ENCODE data around the gene ARFGAP2. TPM values are rescaled to one million over a fixed set of nuclear protein-coding genes. Genes with fewer than 3 reads are reported as not detected.
A peak's percentile ranks its signal among the peaks of the same experiment; 100 is the strongest.

ARFGAP2 gene
- total and polyA plus RNA-seq, 2 of the 8 experiments (the other 6 are each of a cell fraction or from before 2014, with no cell fraction given), result 50.2 to 64.0 TPM

DNA sequence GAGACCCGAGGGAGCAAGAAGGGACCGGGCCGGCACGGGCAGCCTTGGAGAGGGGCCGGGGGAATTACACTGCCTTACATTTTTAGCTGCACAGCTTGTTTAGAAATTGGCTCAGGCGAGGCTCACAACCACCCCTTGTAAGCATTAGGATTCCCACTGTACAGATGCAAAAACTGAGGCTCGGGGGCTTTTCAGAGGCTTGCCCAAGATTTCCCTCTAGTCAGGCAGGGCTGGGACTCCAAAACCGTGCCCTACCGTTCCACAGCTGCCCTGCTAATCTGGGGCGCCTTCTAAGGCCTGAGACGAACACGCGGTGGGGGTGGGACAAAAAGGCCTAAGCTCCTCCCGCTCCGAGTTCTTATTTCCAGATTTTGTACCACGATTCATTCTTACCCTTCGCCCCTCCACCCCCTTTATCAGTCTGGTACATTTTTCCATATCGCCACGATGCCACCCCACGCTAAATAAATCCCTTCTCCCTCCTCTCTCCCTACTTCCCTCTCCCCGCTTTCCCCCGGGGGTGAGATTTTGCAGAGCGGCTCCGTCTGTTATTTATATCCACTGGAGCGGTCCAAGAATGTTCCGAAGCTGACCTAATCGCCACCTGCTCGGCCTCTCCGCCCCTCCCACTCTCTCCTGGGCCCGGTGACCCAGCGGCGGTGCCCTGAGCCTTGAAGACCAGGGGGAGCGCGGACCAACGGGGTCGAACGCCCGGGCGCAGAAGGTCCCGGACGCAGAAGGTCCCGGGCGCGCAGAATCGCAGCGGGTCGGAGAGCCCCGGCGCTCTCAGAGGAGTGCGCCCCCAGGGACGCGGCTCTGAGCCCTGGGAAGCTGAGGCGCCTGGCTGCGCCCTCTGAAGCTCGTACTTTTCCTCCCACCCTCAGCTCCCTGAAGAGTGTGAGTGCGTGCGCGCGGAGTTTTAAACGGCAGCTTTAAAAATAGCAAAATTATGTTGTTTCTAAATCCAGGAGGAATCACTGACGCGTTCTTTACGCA lies 10.3 kb upstream of the ARFGAP2 start (continued):
- TF ChIP-seq, protein P1, sequence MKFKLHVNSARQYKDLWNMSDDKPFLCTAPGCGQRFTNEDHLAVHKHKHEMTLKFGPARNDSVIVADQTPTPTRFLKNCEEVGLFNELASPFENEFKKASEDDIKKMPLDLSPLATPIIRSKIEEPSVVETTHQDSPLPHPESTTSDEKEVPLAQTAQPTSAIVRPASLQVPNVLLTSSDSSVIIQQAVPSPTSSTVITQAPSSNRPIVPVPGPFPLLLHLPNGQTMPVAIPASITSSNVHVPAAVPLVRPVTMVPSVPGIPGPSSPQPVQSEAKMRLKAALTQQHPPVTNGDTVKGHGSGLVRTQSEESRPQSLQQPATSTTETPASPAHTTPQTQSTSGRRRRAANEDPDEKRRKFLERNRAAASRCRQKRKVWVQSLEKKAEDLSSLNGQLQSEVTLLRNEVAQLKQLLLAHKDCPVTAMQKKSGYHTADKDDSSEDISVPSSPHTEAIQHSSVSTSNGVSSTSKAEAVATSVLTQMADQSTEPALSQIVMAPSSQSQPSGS (IDR thresholded peaks at IDR 0.05; ENCODE audit: low read length), result no peak; the same call in 1 of the 2 replicates
- TF ChIP-seq CEBPB (IDR thresholded peaks at IDR 0.05; ENCODE audit: low read depth, low read length) (no peak), BCL11A (IDR thresholded peaks at IDR 0.05; ENCODE audit: low read depth in 2 of 2, low read length in 2 of 2) (no peak), KDM1A (IDR thresholded peaks at IDR 0.05; ENCODE audit: borderline replicate concordance, low read length) (peak; percentile 96), SIRT6 (IDR thresholded peaks at IDR 0.05; ENCODE audit: low read length) (no peak), MAFK (IDR thresholded peaks at IDR 0.05; ENCODE audit: low read depth, low read length) (no peak), SIN3A (conservative IDR thresholded peaks at IDR 0.05 in 1 of 2, IDR thresholded peaks at IDR 0.05 in 1 of 2; ENCODE audit: low read depth in 1 of 2, low read length in 2 of 2) (peak in 1 of 2 experiments; percentile 56; a peak in 1 of 4 replicates), CBX8 (IDR thresholded peaks at IDR 0.05; ENCODE audit: borderline replicate concordance, low read depth, low read length) (no peak), NANOG (IDR thresholded peaks at IDR 0.05; ENCODE audit: insufficient read depth, low read depth, low read length, poor library complexity, severe bottlenecking) (no peak), TCF12 (IDR thresholded peaks at IDR 0.05; ENCODE audit: low read depth, low read length) (no peak), CTBP2 (IDR thresholded peaks at IDR 0.05; ENCODE audit: borderline replicate concordance, insufficient read depth, insufficient read length, low read length) (no peak), TBP (IDR thresholded peaks at IDR 0.05; ENCODE audit: low read depth, low read length) (peak; percentile 64), GABPA (IDR thresholded peaks at IDR 0.05; ENCODE audit: borderline replicate concordance, insufficient read depth, low read length) (no peak), PHF8 (conservative IDR thresholded peaks at IDR 0.05; ENCODE audit: low read depth, low read length) (no peak; the same call in none of the 2 replicates), CREB1 (IDR thresholded peaks at IDR 0.05) (no peak), TAF1 (IDR thresholded peaks at IDR 0.05; ENCODE audit: low read depth, low read length) (peak; percentile 80), NRF1 (IDR thresholded peaks at IDR 0.05; ENCODE audit: low read depth, low read length) (no peak), TEAD4 (IDR thresholded peaks at IDR 0.05; ENCODE audit: low read depth, low read length) (no peak)
- TF ChIP-seq, protein P2, sequence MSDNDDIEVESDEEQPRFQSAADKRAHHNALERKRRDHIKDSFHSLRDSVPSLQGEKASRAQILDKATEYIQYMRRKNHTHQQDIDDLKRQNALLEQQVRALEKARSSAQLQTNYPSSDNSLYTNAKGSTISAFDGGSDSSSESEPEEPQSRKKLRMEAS (IDR thresholded peaks at IDR 0.05), result no peak; the same call in none of the 2 replicates
- TF ChIP-seq, protein P3, sequence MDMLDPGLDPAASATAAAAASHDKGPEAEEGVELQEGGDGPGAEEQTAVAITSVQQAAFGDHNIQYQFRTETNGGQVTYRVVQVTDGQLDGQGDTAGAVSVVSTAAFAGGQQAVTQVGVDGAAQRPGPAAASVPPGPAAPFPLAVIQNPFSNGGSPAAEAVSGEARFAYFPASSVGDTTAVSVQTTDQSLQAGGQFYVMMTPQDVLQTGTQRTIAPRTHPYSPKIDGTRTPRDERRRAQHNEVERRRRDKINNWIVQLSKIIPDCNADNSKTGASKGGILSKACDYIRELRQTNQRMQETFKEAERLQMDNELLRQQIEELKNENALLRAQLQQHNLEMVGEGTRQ (IDR thresholded peaks at IDR 0.05; ENCODE audit: low read length), result no peak
